Stimulated activated CD4-positive, alpha-beta T cell treated with anti-CD3 and anti-CD28 coated beads, Interleukin-12 subunit alpha, Interleukin-12 subunit beta, amount 100 ng/mL, for 4 hours (primary cell): ENCODE data around the gene CSK.

Source experiments
- DNase-seq: peaks from one replicate; pipeline ENCODE4 v3.0.0-alpha.2; 2020

Gene CSK

GRCh38 chr15:74788042-74788682 is 6.3 kb downstream of the CSK start:
- DNase-seq = no peak

GRCh38 chr15:74788683-74789151 is 6.8 kb downstream of the CSK start:
- no peak for DNase-seq

- no peak for DNase-seq
Observed at GRCh38 chr15:74789171-74789631, 7.3 kb downstream of the CSK start.

- DNase-seq = no peak
Observed at GRCh38 chr15:74789741-74790079, 7.8 kb downstream of the CSK start.

- DNase-seq = no peak
Observed at GRCh38 chr15:74790080-74790916, 8.4 kb downstream of the CSK start.

GRCh38 chr15:74791007-74791406 is 9.1 kb downstream of the CSK start:
- DNase-seq = no peak

- DNase-seq = no peak
Observed at GRCh38 chr15:74791667-74792066, 9.8 kb downstream of the CSK start.

- DNase-seq = no peak
Observed at GRCh38 chr15:74792227-74793016, 10.5 kb downstream of the CSK start.

- peak; percentile 65 for DNase-seq
Observed at GRCh38 chr15:74793135-74794028, 11.5 kb downstream of the CSK start.

GRCh38 chr15:74794248-74794969 is 12.5 kb downstream of the CSK start:
- DNase-seq = no peak

GRCh38 chr15:74794970-74795349 is 13.1 kb downstream of the CSK start:
- no peak for DNase-seq

- no peak for DNase-seq
Observed at GRCh38 chr15:74795966-74796625, 14.2 kb downstream of the CSK start.

- DNase-seq = no peak
Observed at GRCh38 chr15:74798388-74799254, 16.7 kb downstream of the CSK start.

- DNase-seq = no peak
Observed at GRCh38 chr15:74799255-74799855, 17.5 kb downstream of the CSK start.

GRCh38 chr15:74799856-74800558 is 18.1 kb downstream of the CSK start:
- DNase-seq = peak; percentile 82

- no peak for DNase-seq
Observed at GRCh38 chr15:74800559-74801094, 18.7 kb downstream of the CSK start.

GRCh38 chr15:74801311-74801997 is 19.6 kb downstream of the CSK start:
- no peak for DNase-seq

- DNase-seq = no peak
Observed at GRCh38 chr15:74802290-74802689, 20.4 kb downstream of the CSK start.
